Muscle layer of colon (tissue), 2 donors: Measurements from ENCODE around the gene ACP5.

Source experiments
- H3K27ac ChIP-seq: one replicate; pipeline ENCODE4 v1.7.0; 2013; ENCODE audit warnings: low read depth, mild to moderate bottlenecking, low read length, moderate library complexity
- H3K27me3 ChIP-seq, 2 donors: one replicate each; pipeline ENCODE4 v1.7.0; 2013; ENCODE audit warnings: low read length in 2 of 2, mild to moderate bottlenecking in 2 of 2; ENCODE audit not compliant: insufficient read depth in 2 of 2, control insufficient read depth in 1 of 2
- H3K36me3 ChIP-seq: one replicate; pipeline ENCODE4 v1.7.0; 2013; ENCODE audit warnings: mild to moderate bottlenecking, low read length; ENCODE audit not compliant: insufficient read depth
- H3K4me1 ChIP-seq: one replicate; pipeline ENCODE4 v1.7.0; 2013; ENCODE audit warnings: mild to moderate bottlenecking, low read length; ENCODE audit not compliant: insufficient read depth
- H3K4me3 ChIP-seq, 2 donors: one replicate each; pipeline ENCODE4 v1.7.0; 2013; ENCODE audit warnings: low read length in 2 of 2, low read depth in 1 of 2, mild to moderate bottlenecking in 1 of 2, moderate library complexity in 1 of 2
- H3K9ac ChIP-seq: one replicate; pipeline ENCODE4 v1.7.0; 2013; ENCODE audit warnings: low read length
- H3K9me3 ChIP-seq: one replicate; pipeline ENCODE4 v1.7.0; 2013; ENCODE audit warnings: mild to moderate bottlenecking, low read length
- donor health status: abdominal sarcoma.
- donor health status: Adenocarcinoma of cecum.

The ACP5 gene

GRCh38 chr19:11539495-11540365 lies 37.7 kb downstream of the ACP5 start:
- no peaks in the 10 kb centered on the region for H3K27me3 ChIP-seq
- peaks cover 24% of the 10 kb centered on the region for H3K4me1 ChIP-seq
- H3K36me3 ChIP-seq, result peaks cover 19% of the 10 kb centered on the region
- no peaks in the 10 kb centered on the region for H3K9me3 ChIP-seq
- H3K27ac ChIP-seq, result peak overlapping the region; percentile 75
- H3K9ac ChIP-seq, result peak overlapping the region; percentile 100
- H3K4me3 ChIP-seq, result peak overlapping the region; percentile 30 to 98

- Histone ChIP-seq H3K9me3 (no peaks in the 10 kb centered on the region), H3K4me1 (peaks cover 22% of the 10 kb centered on the region), H3K9ac (peak within 1 kb of the TSS; percentile 100)
Observed at GRCh38 chr19:11538232-11539036, 39.0 kb downstream of the ACP5 start, which contains the start of gene CNN1. TSS of gene CNN1 (plus strand) at chr19:11538851. CDS start at chr19:11538928, 77 bp downstream.

GRCh38 chr19:11535792-11536595 lies 41.5 kb downstream of the ACP5 start:
- Histone ChIP-seq H3K9ac (peak overlapping the region; percentile 81), H3K4me3 (peak overlapping the region; percentile 34 to 41), H3K27ac (peak overlapping the region; percentile 80), H3K4me1 (peaks cover 22% of the 10 kb centered on the region), H3K9me3 (no peaks in the 10 kb centered on the region), H3K36me3 (peaks cover 1% of the 10 kb centered on the region), H3K27me3 (no peaks in the 10 kb centered on the region)

More at GRCh38 chr19:11538232-11539036, 39.0 kb downstream of the ACP5 start, which contains the start of gene CNN1:
- no peaks in the 10 kb centered on the region for H3K27me3 ChIP-seq
- H3K4me3 ChIP-seq, result peak within 1 kb of the TSS; percentile 30 to 98
- H3K36me3 ChIP-seq, result peaks cover 12% of the 10 kb centered on the region
- H3K27ac ChIP-seq, result peak within 1 kb of the TSS; percentile 75

- Histone ChIP-seq H3K4me1 (peaks cover 22% of the 10 kb centered on the region), H3K27ac (peak overlapping the region; percentile 80), H3K9ac (peak overlapping the region; percentile 81), H3K36me3 (no peaks in the 10 kb centered on the region), H3K27me3 (no peaks in the 10 kb centered on the region), H3K9me3 (no peaks in the 10 kb centered on the region), H3K4me3 (no peak overlapping the region)
Observed at GRCh38 chr19:11534948-11535347, 42.5 kb downstream of the ACP5 start.

- H3K4me3 ChIP-seq, result no peak overlapping the region
- H3K9ac ChIP-seq, result peak overlapping the region; percentile 81
- peaks cover 22% of the 10 kb centered on the region for H3K4me1 ChIP-seq
- no peaks in the 10 kb centered on the region for H3K9me3 ChIP-seq
- no peaks in the 10 kb centered on the region for H3K27me3 ChIP-seq
- H3K36me3 ChIP-seq, result no peaks in the 10 kb centered on the region
- H3K27ac ChIP-seq, result peak overlapping the region; percentile 80
Observed at GRCh38 chr19:11534538-11534937, 42.9 kb downstream of the ACP5 start.

- Histone ChIP-seq H3K9ac (no peak overlapping the region), H3K27me3 (no peaks in the 10 kb centered on the region), H3K27ac (no peak overlapping the region), H3K9me3 (no peaks in the 10 kb centered on the region), H3K36me3 (no peaks in the 10 kb centered on the region), H3K4me3 (no peak overlapping the region), H3K4me1 (peaks cover 22% of the 10 kb centered on the region)
Observed at GRCh38 chr19:11530432-11530831, 47.0 kb downstream of the ACP5 start.

GRCh38 chr19:11528551-11529341 lies 48.7 kb downstream of the ACP5 start, which contains the start of gene ECSIT:
TSS of gene ECSIT (minus strand) at chr19:11529134. CDS start at chr19:11519170, 9,964 bp downstream.
- Histone ChIP-seq H3K36me3 (no peaks in the 10 kb centered on the region), H3K27me3 (no peaks in the 10 kb centered on the region), H3K4me1 (peaks cover 13% of the 10 kb centered on the region), H3K27ac (peak within 1 kb of the TSS; percentile 93), H3K9me3 (no peaks in the 10 kb centered on the region), H3K4me3 (peak within 1 kb of the TSS; percentile 63 to 99), H3K9ac (peak within 1 kb of the TSS; percentile 82)
